Measurements from ENCODE around the gene KIF5C.

DNA sequence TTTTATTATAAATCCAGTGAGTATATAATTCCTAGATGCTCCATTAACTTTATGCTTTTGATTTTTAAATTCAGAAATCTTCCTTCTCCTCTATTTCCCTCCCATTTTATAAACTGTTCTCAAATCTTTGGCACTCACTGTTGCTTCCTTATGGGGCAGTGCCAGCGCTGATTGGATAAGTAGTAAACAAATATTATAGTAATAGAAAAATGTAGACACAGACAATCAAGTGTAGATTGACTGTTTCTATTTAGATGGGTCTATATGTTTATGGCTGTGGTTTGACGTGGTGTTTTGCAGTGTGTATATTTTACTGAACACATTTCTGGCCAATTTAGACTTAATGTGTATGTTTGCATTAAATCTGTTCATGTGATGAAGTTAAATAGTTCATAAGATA, 200.1 kb downstream of the KIF5C start:
- TF ChIP-seq, protein P1, sequence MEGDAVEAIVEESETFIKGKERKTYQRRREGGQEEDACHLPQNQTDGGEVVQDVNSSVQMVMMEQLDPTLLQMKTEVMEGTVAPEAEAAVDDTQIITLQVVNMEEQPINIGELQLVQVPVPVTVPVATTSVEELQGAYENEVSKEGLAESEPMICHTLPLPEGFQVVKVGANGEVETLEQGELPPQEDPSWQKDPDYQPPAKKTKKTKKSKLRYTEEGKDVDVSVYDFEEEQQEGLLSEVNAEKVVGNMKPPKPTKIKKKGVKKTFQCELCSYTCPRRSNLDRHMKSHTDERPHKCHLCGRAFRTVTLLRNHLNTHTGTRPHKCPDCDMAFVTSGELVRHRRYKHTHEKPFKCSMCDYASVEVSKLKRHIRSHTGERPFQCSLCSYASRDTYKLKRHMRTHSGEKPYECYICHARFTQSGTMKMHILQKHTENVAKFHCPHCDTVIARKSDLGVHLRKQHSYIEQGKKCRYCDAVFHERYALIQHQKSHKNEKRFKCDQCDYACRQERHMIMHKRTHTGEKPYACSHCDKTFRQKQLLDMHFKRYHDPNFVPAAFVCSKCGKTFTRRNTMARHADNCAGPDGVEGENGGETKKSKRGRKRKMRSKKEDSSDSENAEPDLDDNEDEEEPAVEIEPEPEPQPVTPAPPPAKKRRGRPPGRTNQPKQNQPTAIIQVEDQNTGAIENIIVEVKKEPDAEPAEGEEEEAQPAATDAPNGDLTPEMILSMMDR (IDR thresholded peaks at IDR 0.05), result no peak
- TF ChIP-seq EZH2 (IDR thresholded peaks at IDR 0.05) (no peak), EZH2phosphoT487 (IDR thresholded peaks at IDR 0.05) (no peak)
